Mesenchymal stem cell (in vitro differentiated cells and primary cell): ENCODE measurements around the gene OR52E1.

Experiments
- DNase-seq: peaks from one replicate; pipeline ENCODE4 v3.0.0-alpha.2; 2013
- H2AFZ ChIP-seq: one replicate; pipeline ENCODE4 v1.6.1; 2013; ENCODE audit warnings: low read depth, mild to moderate bottlenecking, control low read depth, inconsistent platforms, low read length, moderate library complexity
- H2AK5ac ChIP-seq: 2 replicates; pipeline ENCODE4 v1.6.1; 2013; ENCODE audit warnings: low read length, moderate library complexity, mild to moderate bottlenecking, inconsistent platforms; ENCODE audit not compliant: severe bottlenecking
- H2BK120ac ChIP-seq: one replicate; pipeline ENCODE4 v1.6.1; 2013; ENCODE audit warnings: low read depth, mild to moderate bottlenecking, inconsistent platforms, low read length, moderate library complexity
- H2BK12ac ChIP-seq, 2 experiments: one replicate each; pipeline ENCODE4 v1.6.1; 2013; ENCODE audit warnings: inconsistent platforms in 2 of 2, low read length in 2 of 2, mild to moderate bottlenecking in 2 of 2, moderate library complexity in 2 of 2, control low read depth in 1 of 2
- H2BK15ac ChIP-seq: one replicate; pipeline ENCODE4 v1.6.1; 2013; ENCODE audit warnings: mild to moderate bottlenecking, low read depth, inconsistent platforms; ENCODE audit not compliant: poor library complexity, severe bottlenecking
- H2BK5ac ChIP-seq: 2 replicates; pipeline ENCODE4 v1.6.1; 2013; ENCODE audit warnings: low read depth, mild to moderate bottlenecking, low read length, control low read depth, inconsistent platforms; ENCODE audit not compliant: poor library complexity, severe bottlenecking
- H3K14ac ChIP-seq, 2 experiments: one replicate each; pipeline ENCODE4 v1.6.1; 2013; ENCODE audit warnings: inconsistent platforms in 2 of 2, low read length in 2 of 2, control low read depth in 1 of 2, mild to moderate bottlenecking in 1 of 2, moderate library complexity in 1 of 2
- H3K18ac ChIP-seq, 2 experiments: one replicate each; pipeline ENCODE4 v1.6.1; 2013; ENCODE audit warnings: inconsistent platforms in 2 of 2, low read length in 2 of 2, control low read depth in 1 of 2, low read depth in 1 of 2, mild to moderate bottlenecking in 1 of 2
- H3K23ac ChIP-seq, 2 experiments: one replicate each; pipeline ENCODE4 v1.6.1; 2013; ENCODE audit warnings: inconsistent platforms in 2 of 2, low read length in 2 of 2, mild to moderate bottlenecking in 2 of 2, moderate library complexity in 2 of 2, control low read depth in 1 of 2
- H3K27ac ChIP-seq: 2 replicates; pipeline ENCODE4 v1.5.1; 2013; ENCODE audit warnings: mild to moderate bottlenecking, moderate library complexity, low read length, control low read depth, inconsistent platforms; ENCODE audit not compliant: poor library complexity, severe bottlenecking
- H3K27me3 ChIP-seq, 2 experiments: 2 replicates each; pipeline versions ENCODE4 v1.6.1 to v1.7.0; 2013; ENCODE audit warnings: low read length in 2 of 2, mild to moderate bottlenecking in 2 of 2, moderate library complexity in 2 of 2, control low read depth in 1 of 2, inconsistent platforms in 1 of 2; ENCODE audit not compliant: control insufficient read depth in 1 of 2, insufficient read depth in 1 of 2
- H3K36me3 ChIP-seq, 2 experiments: 2 replicates each; pipeline versions ENCODE4 v1.6.1 to v1.7.0; 2013; ENCODE audit warnings: low read length in 2 of 2, control low read depth in 1 of 2, inconsistent platforms in 1 of 2, low read depth in 1 of 2, mild to moderate bottlenecking in 1 of 2; ENCODE audit not compliant: insufficient read depth in 2 of 2, control insufficient read depth in 1 of 2
- H3K4ac ChIP-seq, 2 experiments: one replicate each; pipeline ENCODE4 v1.6.1; 2013; ENCODE audit warnings: inconsistent platforms in 2 of 2, low read length in 2 of 2, mild to moderate bottlenecking in 2 of 2, moderate library complexity in 2 of 2, control low read depth in 1 of 2, low read depth in 1 of 2
- H3K4me1 ChIP-seq: 2 replicates; pipeline ENCODE4 v1.6.1; 2013; ENCODE audit warnings: low read depth, low read length, control low read depth; ENCODE audit not compliant: control insufficient read depth, insufficient read depth
- H3K4me2 ChIP-seq: 2 replicates; pipeline ENCODE4 v1.6.1; 2013; ENCODE audit warnings: low read length, mild to moderate bottlenecking, inconsistent platforms; ENCODE audit not compliant: poor library complexity, severe bottlenecking
- H3K4me3 ChIP-seq, 2 experiments: 2 replicates each; pipeline versions ENCODE4 v1.5.1 to v1.7.0; 2013; ENCODE audit warnings: low read length in 2 of 2, mild to moderate bottlenecking in 2 of 2, control low read depth in 1 of 2, low read depth in 1 of 2; ENCODE audit not compliant: insufficient read depth in 1 of 2
- H3K79me1 ChIP-seq: replicated peaks from 2 replicates; pipeline ENCODE4 v1.6.1; 2013; ENCODE audit warnings: mild to moderate bottlenecking, control low read depth, low read length, inconsistent platforms; ENCODE audit not compliant: poor library complexity, severe bottlenecking
- H3K9ac ChIP-seq: 2 replicates; pipeline ENCODE4 v1.7.0; 2013; ENCODE audit warnings: mild to moderate bottlenecking, low read length, moderate library complexity
- H3K9me3 ChIP-seq: 2 replicates; pipeline ENCODE4 v1.7.0; 2013; ENCODE audit warnings: mild to moderate bottlenecking, low read length; ENCODE audit not compliant: control insufficient read depth
- H4K8ac ChIP-seq: one replicate; pipeline ENCODE4 v1.6.1; 2013; ENCODE audit warnings: inconsistent platforms, mild to moderate bottlenecking, low read length, moderate library complexity
- H4K91ac ChIP-seq: one replicate; pipeline ENCODE4 v1.6.1; 2013; ENCODE audit warnings: mild to moderate bottlenecking, low read length, inconsistent platforms
- WGBS: methylation state at CpG from one replicate; pipeline ENCODE4 v1.1.7; 2013; ENCODE audit warnings: mixed read lengths; 5-methylcytosine and 5-hydroxymethylcytosine counted together

Gene OR52E1

GRCh38 chr11:5065027-5065426 lies 4.3 kb upstream of the OR52E1 start:
- Histone ChIP-seq H3K9ac (no peak overlapping the region), H3K27me3 (peaks cover 0 to 4% of the 10 kb centered on the region in 2 experiments), H3K4me1 (no peaks in the 10 kb centered on the region), H2AK5ac (no peak overlapping the region), H3K23ac (no peak overlapping the region), H4K8ac (no peak overlapping the region), H3K9me3 (no peaks in the 10 kb centered on the region), H3K14ac (no peak overlapping the region), H4K91ac (no peak overlapping the region), H2AFZ (no peak overlapping the region), H2BK12ac (no peak overlapping the region), H3K4ac (no peak overlapping the region), H3K4me3 (no peak overlapping the region), H3K36me3 (no peaks in the 10 kb centered on the region), H3K18ac (no peak overlapping the region), H3K79me1 (no peaks in the 10 kb centered on the region), H2BK5ac (no peak overlapping the region), H3K27ac (no peak overlapping the region), H2BK15ac (no peak overlapping the region), H3K4me2 (no peak overlapping the region), H2BK120ac (no peak overlapping the region)
- 80% methylated on average over 1 of the region's 1 CpG for WGBS
- DNase-seq = no peak

- Histone ChIP-seq H2BK12ac (no peak overlapping the region), H3K9ac (no peak overlapping the region), H3K79me1 (no peaks in the 10 kb centered on the region), H4K91ac (no peak overlapping the region), H3K18ac (no peak overlapping the region), H3K14ac (no peak overlapping the region), H3K27me3 (no peaks in the 10 kb centered on the region), H3K27ac (no peak overlapping the region), H4K8ac (no peak overlapping the region), H3K4ac (no peak overlapping the region), H2BK5ac (no peak overlapping the region), H2BK120ac (no peak overlapping the region), H3K4me2 (no peak overlapping the region), H2AFZ (no peak overlapping the region), H3K23ac (no peak overlapping the region), H3K36me3 (no peaks in the 10 kb centered on the region), H2AK5ac (no peak overlapping the region), H2BK15ac (no peak overlapping the region), H3K4me1 (no peaks in the 10 kb centered on the region), H3K9me3 (no peaks in the 10 kb centered on the region), H3K4me3 (no peak overlapping the region)
- DNase-seq = no peak
- 41% methylated on average over 2 of the region's 3 CpGs for WGBS
Observed at GRCh38 chr11:5071799-5072198, 2.4 kb downstream of the OR52E1 start.

GRCh38 chr11:5081405-5081804 lies 12.0 kb downstream of the OR52E1 start:
- no peak overlapping the region for H2BK12ac ChIP-seq
- WGBS = 80% methylated on average over 1 of the region's 2 CpGs
- H2BK5ac ChIP-seq = no peak overlapping the region
- no peak overlapping the region for H3K4me3 ChIP-seq
- H4K8ac ChIP-seq = no peak overlapping the region
- H3K4me1 ChIP-seq = no peaks in the 10 kb centered on the region
- H3K23ac ChIP-seq = no peak overlapping the region
- H3K27ac ChIP-seq = no peak overlapping the region
- no peak overlapping the region for H2BK15ac ChIP-seq
- H3K4me2 ChIP-seq = no peak overlapping the region
- H3K9ac ChIP-seq = no peak overlapping the region
- H2AK5ac ChIP-seq = no peak overlapping the region
- no peak for DNase-seq
- H3K36me3 ChIP-seq = no peaks in the 10 kb centered on the region
- no peak overlapping the region for H3K14ac ChIP-seq
- no peak overlapping the region for H2AFZ ChIP-seq
- H3K27me3 ChIP-seq = no peaks in the 10 kb centered on the region
- H2BK120ac ChIP-seq = no peak overlapping the region
- H3K4ac ChIP-seq = no peak overlapping the region
- H4K91ac ChIP-seq = no peak overlapping the region
- H3K9me3 ChIP-seq = no peaks in the 10 kb centered on the region
- H3K18ac ChIP-seq = no peak overlapping the region
- H3K79me1 ChIP-seq = no peaks in the 10 kb centered on the region

GRCh38 chr11:5083602-5084001 lies 14.2 kb downstream of the OR52E1 start:
- no peak overlapping the region for H3K18ac ChIP-seq
- H3K4me1 ChIP-seq = no peaks in the 10 kb centered on the region
- H2BK120ac ChIP-seq = no peak overlapping the region
- no peaks in the 10 kb centered on the region for H3K36me3 ChIP-seq
- H3K27me3 ChIP-seq = peaks cover 0 to 2% of the 10 kb centered on the region in 2 experiments
- no peak overlapping the region for H3K4me3 ChIP-seq
- no peak overlapping the region for H3K9ac ChIP-seq
- H2BK15ac ChIP-seq = no peak overlapping the region
- no peaks in the 10 kb centered on the region for H3K79me1 ChIP-seq
- no peak overlapping the region for H3K4me2 ChIP-seq
- H3K4ac ChIP-seq = no peak overlapping the region
- no peak overlapping the region for H3K14ac ChIP-seq
- H3K23ac ChIP-seq = no peak overlapping the region
- H2BK12ac ChIP-seq = no peak overlapping the region
- H2AFZ ChIP-seq = no peak overlapping the region
- no peak overlapping the region for H2BK5ac ChIP-seq
- H4K8ac ChIP-seq = no peak overlapping the region
- H2AK5ac ChIP-seq = no peak overlapping the region
- H4K91ac ChIP-seq = no peak overlapping the region
- no peaks in the 10 kb centered on the region for H3K9me3 ChIP-seq
- DNase-seq = no peak
- no peak overlapping the region for H3K27ac ChIP-seq
